Vagina (tissue), 2 donors: ENCODE data around the gene PANK4.

Experiments
- POLR2A ChIP-seq, 2 donors: fragments of 450-650 bp; IDR thresholded peaks; one replicate each; pipeline ENCODE4 v1.6.1; 2017; ENCODE audit warnings: antibody characterized with exemption in 2 of 2, mild to moderate bottlenecking in 2 of 2, moderate library complexity in 2 of 2
- POLR2AphosphoS5 ChIP-seq, 2 donors: sonication (generic); formaldehyde crosslinking; IDR thresholded peaks; one replicate each; pipeline ENCODE4 v1.9.0; 2017; ENCODE audit warnings: antibody characterized with exemption in 2 of 2, mild to moderate bottlenecking in 2 of 2, low read depth in 1 of 2; ENCODE audit not compliant: insufficient read depth in 1 of 2
- TF ChIP-seq, protein P1 (sequence below), 3 experiments: fragments of 450-650 bp in 2 of 3; fragments of 200-600 bp in 1 of 3; sonication (generic) in 1 of 3; IDR thresholded peaks; one replicate each; pipeline ENCODE4 v1.5.1; 2017 to 2019; ENCODE audit warnings: antibody characterized with exemption in 3 of 3, mild to moderate bottlenecking in 2 of 3, moderate library complexity in 2 of 3

DNA sequence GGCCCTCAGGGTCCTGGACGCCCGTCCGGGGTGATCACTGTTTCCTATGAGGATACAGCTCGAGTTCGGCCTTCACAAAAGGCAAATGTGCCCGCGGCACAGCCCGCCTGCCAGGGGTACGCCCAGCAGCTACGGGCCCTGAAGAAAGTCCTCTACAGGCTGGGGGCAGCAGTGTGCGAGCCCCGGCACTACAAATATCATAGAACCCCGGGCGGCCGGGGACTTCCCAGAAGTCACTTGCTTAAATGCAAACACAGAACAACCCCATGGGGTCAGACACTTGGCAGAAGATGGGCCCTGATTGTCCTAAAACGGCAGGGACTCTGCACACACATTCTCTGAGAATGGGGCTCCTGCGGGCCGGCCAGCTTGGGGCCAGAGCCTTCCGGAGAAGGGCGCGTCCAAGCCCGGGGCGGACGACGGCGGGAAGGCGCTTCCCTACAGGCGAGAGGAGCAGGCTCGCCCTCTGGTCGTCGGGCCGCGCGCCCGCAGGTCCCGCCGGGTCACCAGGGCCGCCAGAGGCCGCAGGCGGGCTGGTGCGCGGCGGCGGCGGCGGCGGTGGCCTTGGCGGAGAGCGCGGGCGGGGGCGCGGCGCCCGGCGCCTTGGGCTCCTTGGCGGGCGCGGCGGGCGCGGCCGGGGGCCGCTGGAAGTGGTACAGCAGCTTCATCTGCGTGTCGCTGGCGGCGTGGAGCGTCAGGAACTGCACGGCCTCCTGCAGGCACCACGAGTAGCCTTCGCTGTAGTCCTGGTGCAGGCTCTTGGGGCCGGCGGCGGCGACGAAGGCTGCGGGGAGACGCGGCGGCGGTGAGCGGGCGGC lies 2.8 kb upstream of the PANK4 start:
- TF ChIP-seq POLR2A (IDR thresholded peaks at IDR 0.05), result no peak
- TF ChIP-seq, protein P1, sequence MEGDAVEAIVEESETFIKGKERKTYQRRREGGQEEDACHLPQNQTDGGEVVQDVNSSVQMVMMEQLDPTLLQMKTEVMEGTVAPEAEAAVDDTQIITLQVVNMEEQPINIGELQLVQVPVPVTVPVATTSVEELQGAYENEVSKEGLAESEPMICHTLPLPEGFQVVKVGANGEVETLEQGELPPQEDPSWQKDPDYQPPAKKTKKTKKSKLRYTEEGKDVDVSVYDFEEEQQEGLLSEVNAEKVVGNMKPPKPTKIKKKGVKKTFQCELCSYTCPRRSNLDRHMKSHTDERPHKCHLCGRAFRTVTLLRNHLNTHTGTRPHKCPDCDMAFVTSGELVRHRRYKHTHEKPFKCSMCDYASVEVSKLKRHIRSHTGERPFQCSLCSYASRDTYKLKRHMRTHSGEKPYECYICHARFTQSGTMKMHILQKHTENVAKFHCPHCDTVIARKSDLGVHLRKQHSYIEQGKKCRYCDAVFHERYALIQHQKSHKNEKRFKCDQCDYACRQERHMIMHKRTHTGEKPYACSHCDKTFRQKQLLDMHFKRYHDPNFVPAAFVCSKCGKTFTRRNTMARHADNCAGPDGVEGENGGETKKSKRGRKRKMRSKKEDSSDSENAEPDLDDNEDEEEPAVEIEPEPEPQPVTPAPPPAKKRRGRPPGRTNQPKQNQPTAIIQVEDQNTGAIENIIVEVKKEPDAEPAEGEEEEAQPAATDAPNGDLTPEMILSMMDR (IDR thresholded peaks at IDR 0.05), result no peak
- no peak for TF ChIP-seq POLR2AphosphoS5 (IDR thresholded peaks at IDR 0.05; ENCODE audit: insufficient read depth in 1 of 2, low read depth in 1 of 2)
